Measurements from ENCODE around the gene ADGRG2.

DNA sequence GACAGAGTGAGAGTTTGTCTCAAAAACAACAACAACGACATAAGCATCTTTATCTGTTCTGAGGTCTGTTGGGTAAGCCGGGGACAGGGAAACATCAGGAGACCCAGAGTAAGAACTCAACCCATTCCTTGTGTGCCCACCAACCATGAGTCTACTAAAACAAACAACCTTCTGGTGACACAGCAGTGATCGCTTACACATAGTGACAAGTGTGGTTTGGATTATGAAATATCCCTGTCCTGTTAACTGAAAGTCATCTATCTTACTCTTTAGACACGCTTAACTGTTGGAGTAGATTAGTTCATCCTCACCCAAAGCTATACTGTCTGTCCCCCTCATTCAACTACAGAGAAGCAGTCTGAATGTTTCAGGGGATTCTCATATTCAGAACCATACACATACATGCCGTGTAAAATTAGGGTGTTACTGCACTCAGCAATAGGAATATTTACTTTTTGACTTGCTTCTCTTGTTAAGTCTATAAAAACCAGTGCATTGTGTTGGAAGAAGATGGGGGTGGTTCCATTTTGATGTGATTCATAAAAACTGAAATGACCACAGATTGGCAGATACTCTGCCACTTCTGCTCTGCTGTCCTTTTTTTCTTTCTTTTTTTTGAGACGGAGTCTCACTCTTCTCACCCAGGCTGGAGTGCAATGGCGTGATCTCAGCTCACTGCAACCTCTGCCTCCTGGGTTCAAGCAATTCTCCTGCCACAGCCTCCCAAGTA is 165.8 kb downstream of the ADGRG2 start:
- TF ChIP-seq, protein P1, sequence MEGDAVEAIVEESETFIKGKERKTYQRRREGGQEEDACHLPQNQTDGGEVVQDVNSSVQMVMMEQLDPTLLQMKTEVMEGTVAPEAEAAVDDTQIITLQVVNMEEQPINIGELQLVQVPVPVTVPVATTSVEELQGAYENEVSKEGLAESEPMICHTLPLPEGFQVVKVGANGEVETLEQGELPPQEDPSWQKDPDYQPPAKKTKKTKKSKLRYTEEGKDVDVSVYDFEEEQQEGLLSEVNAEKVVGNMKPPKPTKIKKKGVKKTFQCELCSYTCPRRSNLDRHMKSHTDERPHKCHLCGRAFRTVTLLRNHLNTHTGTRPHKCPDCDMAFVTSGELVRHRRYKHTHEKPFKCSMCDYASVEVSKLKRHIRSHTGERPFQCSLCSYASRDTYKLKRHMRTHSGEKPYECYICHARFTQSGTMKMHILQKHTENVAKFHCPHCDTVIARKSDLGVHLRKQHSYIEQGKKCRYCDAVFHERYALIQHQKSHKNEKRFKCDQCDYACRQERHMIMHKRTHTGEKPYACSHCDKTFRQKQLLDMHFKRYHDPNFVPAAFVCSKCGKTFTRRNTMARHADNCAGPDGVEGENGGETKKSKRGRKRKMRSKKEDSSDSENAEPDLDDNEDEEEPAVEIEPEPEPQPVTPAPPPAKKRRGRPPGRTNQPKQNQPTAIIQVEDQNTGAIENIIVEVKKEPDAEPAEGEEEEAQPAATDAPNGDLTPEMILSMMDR (conservative IDR thresholded peaks at IDR 0.05; ENCODE audit: low read depth, low read length) = no peak
- no peak for TF ChIP-seq EZH2 (IDR thresholded peaks at IDR 0.05; ENCODE audit: low read length, unreplicated experiment)
